HepG2 (cell line): ENCODE results near the gene C19orf47. TPM values are rescaled to one million over a fixed set of nuclear protein-coding genes. Genes with fewer than 3 reads are reported as not detected.

Experiments
- ATAC-seq: fragments of 200-7000 bp; cut with Tn5 transposase; 3 replicates; pipeline ENCODE4 v1.9.1; 2020; ENCODE audit warnings: mild to moderate bottlenecking, moderate library complexity
- BruUV-seq: library from RNA; stranded (reverse); fragments of 400-500 nt; replicated peaks from 2 replicates; lab custom pipeline; 2021; lab: Mats Ljungman, UMichigan
- CTCF ChIA-PET: fragments of 300-600 bp; formaldehyde crosslinking; extraction: SDS; loops from one replicate; lab custom pipeline; 2021; ENCODE audit warnings: low total read pairs, inconsistent platforms, low intra/inter-chr PET ratio; lab: Yijun Ruan, JAX
- POLR2A ChIA-PET: fragments of 350-600 bp; sonication (Branson Sonifier 250); formaldehyde crosslinking; loops from one replicate; lab custom pipeline; 2020; ENCODE audit warnings: antibody characterized with exemption, inconsistent platforms; lab: Yijun Ruan, JAX
- DNase-seq: peaks from one replicate; pipeline ENCODE4 v3.0.0-alpha.2; 2015; ENCODE audit warnings: low spot score
- FAIRE-seq: peaks from 3 replicates; lab custom pipeline; 2011; peaks lifted over from hg19 to GRCh38; lab: Jason Lieb, UNC
- H2AFZ ChIP-seq: one replicate; pipeline ENCODE4 v1.6.1; 2011; ENCODE audit warnings: low read length, inconsistent platforms
- H3K27ac ChIP-seq: fragments of 300-600 bp; 3 replicates; pipeline ENCODE4 v1.8.0; 2011; ENCODE audit warnings: mixed run types, mild to moderate bottlenecking, mixed read lengths, low read length, inconsistent platforms; ENCODE audit not compliant: insufficient read depth; ENCODE audit errors: extremely low read length
- H3K27me3 ChIP-seq, 2 experiments: fragments of 200-600 bp in 1 of 2; 2 replicates in 1 of 2; 3 replicates in 1 of 2; pipeline versions ENCODE4 v1.6.0 to v1.8.0; 2011; ENCODE audit warnings: low read length in 2 of 2, mild to moderate bottlenecking in 2 of 2, moderate library complexity in 2 of 2, inconsistent platforms in 1 of 2; ENCODE audit not compliant: insufficient read depth in 2 of 2, control insufficient read depth in 1 of 2
- H3K36me3 ChIP-seq, 2 experiments: fragments of 200-600 bp in 1 of 2; replicated peaks in 1 of 2; 2 replicates in 1 of 2; 3 replicates in 1 of 2; pipeline versions ENCODE4 v1.5.1 to v1.8.0; 2011; ENCODE audit warnings: low read length in 2 of 2, inconsistent platforms in 1 of 2; ENCODE audit not compliant: insufficient read depth in 2 of 2, control insufficient read depth in 1 of 2
- H3K4me1 ChIP-seq: 2 replicates; pipeline ENCODE4 v1.5.1; 2012; ENCODE audit warnings: low read length, inconsistent platforms; ENCODE audit not compliant: insufficient read depth
- H3K4me2 ChIP-seq: 2 replicates; pipeline ENCODE4 v1.6.0; 2011; ENCODE audit warnings: low read depth, low read length, inconsistent platforms
- H3K4me3 ChIP-seq, 3 experiments: fragments of 200-600 bp in 1 of 3; sonication (generic), shearing (Covaris generic) in 1 of 3; replicated peaks in 1 of 3; 2 replicates each; pipeline ENCODE4 v1.5.1; 2011 to 2016; ENCODE audit warnings: low read length in 3 of 3, inconsistent platforms in 2 of 3, low read depth in 2 of 3, mild to moderate bottlenecking in 2 of 3, control low read depth in 1 of 3, mixed read lengths in 1 of 3; ENCODE audit not compliant: insufficient read depth in 1 of 3
- H3K79me2 ChIP-seq: one replicate; pipeline ENCODE4 v1.6.1; 2011; ENCODE audit warnings: low read length, inconsistent platforms; ENCODE audit not compliant: insufficient read depth
- H3K9ac ChIP-seq: 2 replicates; pipeline ENCODE4 v1.6.0; 2011; ENCODE audit warnings: mild to moderate bottlenecking, low read depth, low read length, inconsistent platforms; ENCODE audit not compliant: insufficient read depth
- H3K9me3 ChIP-seq: 2 replicates; pipeline ENCODE4 v1.5.1; 2012; ENCODE audit warnings: mild to moderate bottlenecking, low read length
- H4K20me1 ChIP-seq: 2 replicates; pipeline ENCODE4 v1.6.0; 2011; ENCODE audit warnings: inconsistent platforms, mild to moderate bottlenecking, low read length, moderate library complexity; ENCODE audit not compliant: insufficient read depth
- HDAC2 ChIP-seq: sonication (generic); formaldehyde crosslinking; IDR thresholded peaks from 2 replicates; pipeline ENCODE4 v1.4.0; 2020; ENCODE audit warnings: missing genetic modification reagents
- MAFF ChIP-seq: IDR thresholded peaks from 2 replicates; pipeline ENCODE4 v1.6.1; 2011; ENCODE audit warnings: low read depth, low read length, improper control_type of control experiment
- MAFK ChIP-seq, 2 experiments: IDR thresholded peaks in 1 of 2; conservative IDR thresholded peaks in 1 of 2; 2 replicates each; pipeline ENCODE4 v1.6.1; 2011; ENCODE audit warnings: improper control_type of control experiment in 2 of 2, low read length in 2 of 2
- MED8 ChIP-seq: sonication (generic); formaldehyde crosslinking; IDR thresholded peaks from 2 replicates; pipeline ENCODE4 v1.8.1; 2023; ENCODE audit warnings: mild to moderate bottlenecking, missing genetic modification reagents; ENCODE audit not compliant: insufficient replicate concordance
- NFE2L2 ChIP-seq: fragments of 150-350 bp; IDR thresholded peaks from 2 replicates; pipeline ENCODE4 v1.6.1; 2014; ENCODE audit warnings: low read length
- RFX5 ChIP-seq: IDR thresholded peaks from 2 replicates; pipeline ENCODE4 v1.6.1; 2011; ENCODE audit warnings: low read depth, low read length, improper control_type of control experiment
- ZFP90 ChIP-seq: sonication (generic); formaldehyde crosslinking; IDR thresholded peaks from 2 replicates; pipeline ENCODE4 v1.8.0; 2022; ENCODE audit warnings: missing genetic modification reagents, mild to moderate bottlenecking, inconsistent platforms, borderline replicate concordance
- ZNF777 ChIP-seq: sonication (generic); formaldehyde crosslinking; IDR thresholded peaks from 2 replicates; pipeline ENCODE4 v1.4.0; 2020; ENCODE audit warnings: missing genetic modification reagents
- WGBS: methylation state at CpG from one replicate; pipeline ENCODE4 v1.1.6; 2017; ENCODE audit warnings: low lambda C conversion rate; 5-methylcytosine and 5-hydroxymethylcytosine counted together
- in situ Hi-C: cut with HindIII; loops from 2 replicates; pipeline ENCODE4 v1.10.0; 2017; ENCODE audit warnings: low pct_unique_long_range_greater_than_20kb; ENCODE audit not compliant: extremely low pct_ligation_motif_present
- intact Hi-C: fragments of 100-400 bp; cut with micrococcal nuclease; formaldehyde crosslinking; loops from one replicate; pipeline ENCODE4 v1.10.0; 2022; ENCODE audit not compliant: unreplicated experiment
- polyA plus RNA-seq, 8 experiments: library from polyadenylated mRNA; depleted of rRNA in 3 of 8; stranded (reverse) in 7 of 8; unstranded in 1 of 8; fragments of >200 nt; fragmentation: Illumina TruSeq in 4 of 8; extraction: Trizol in 4 of 8; gene quantifications; 2 replicates each; pipeline versions ENCODE4 v1.2.1 to v1.2.3, GENCODE V29; 2011 to 2016; ENCODE audit warnings: low read depth in 4 of 8, missing spikeins in 1 of 8, mixed read lengths in 1 of 8; ENCODE audit not compliant: insufficient read depth in 1 of 8
- total RNA-seq, 5 experiments: library from RNA; depleted of rRNA; stranded (reverse); fragments of >200 nt; fragmentation: Illumina TruSeq; extraction: Trizol; gene quantifications; 2 replicates each; pipeline ENCODE4 v1.2.3, GENCODE V29; 2016; ENCODE audit warnings: low read depth in 1 of 5
- TF ChIP-seq, protein P1 (sequence below), 2 experiments: fragments of 450-650 bp in 1 of 2; sonication (generic) in 1 of 2; formaldehyde crosslinking; IDR thresholded peaks; 2 replicates each; pipeline versions ENCODE4 v1.5.0 to v1.8.0; 2020 to 2022; ENCODE audit warnings: mild to moderate bottlenecking in 1 of 2, missing genetic modification reagents in 1 of 2

C19orf47 gene
- total and polyA plus RNA-seq, 2 of the 13 experiments (the other 11 are each of a cell fraction or from before 2014, with no cell fraction given): 8.1 to 10.6 TPM

DNA sequence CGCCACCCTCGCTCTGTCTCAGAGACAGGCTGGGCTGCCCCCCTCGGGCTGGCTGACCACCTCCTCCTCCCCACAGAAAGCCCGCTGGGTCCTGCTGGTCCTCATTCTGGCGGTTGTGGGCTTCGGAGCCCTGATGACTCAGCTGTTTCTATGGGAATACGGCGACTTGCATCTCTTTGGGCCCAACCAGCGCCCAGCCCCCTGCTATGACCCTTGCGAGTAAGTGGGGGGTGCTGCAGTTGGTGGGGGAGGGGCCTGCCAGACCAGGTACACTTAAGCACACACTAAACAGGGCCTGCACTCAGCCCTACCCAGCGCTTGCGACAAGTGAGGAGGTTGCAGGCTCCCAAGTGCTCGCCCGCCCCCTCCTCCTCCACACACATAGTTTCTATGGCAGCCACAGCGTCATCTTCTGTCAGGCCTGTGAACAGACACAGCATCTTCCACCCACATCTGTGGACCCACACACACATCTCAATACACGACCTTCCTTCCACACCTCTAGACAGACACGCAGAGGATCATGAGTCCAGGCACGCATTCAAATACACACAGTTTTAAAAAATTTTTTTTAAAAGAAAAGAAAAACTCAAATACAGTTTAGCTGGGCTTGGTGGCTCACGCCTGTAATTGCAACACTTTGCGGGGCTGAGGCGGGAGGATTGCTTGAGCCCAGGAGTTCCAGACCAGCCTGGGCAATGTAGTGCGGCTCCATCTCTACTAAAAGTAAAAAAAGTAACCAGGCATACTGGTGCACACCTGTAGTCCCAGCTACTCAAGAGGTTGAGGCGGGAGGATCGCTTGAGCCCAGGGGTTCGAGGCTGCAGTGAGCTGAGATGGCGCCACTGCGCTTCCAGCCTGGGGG lies 18.7 kb upstream of the C19orf47 start:
- H3K27ac ChIP-seq: no peak overlapping the region
- ChIA-PET CTCF (no interaction called here), POLR2A (no interaction called here)
- peaks cover 3 to 12% of the 10 kb centered on the region in 2 experiments; a peak in 3 of 5 replicates for H3K36me3 ChIP-seq
- intact Hi-C loops (no loop called here), in situ Hi-C loops (no loop called here)
- H3K27me3 ChIP-seq: no peaks in the 10 kb centered on the region
- H4K20me1 ChIP-seq: no peaks in the 10 kb centered on the region
- no peak overlapping the region for H3K9ac ChIP-seq
- H3K4me3 ChIP-seq: no peak overlapping the region
- no peaks in the 10 kb centered on the region for H3K79me2 ChIP-seq
- no peak overlapping the region for H2AFZ ChIP-seq
- ATAC-seq: no peak
- TF ChIP-seq RFX5 (peak; percentile 64), MAFF (peak; percentile 52; the same call in 1 of the 2 replicates), MAFK (conservative IDR thresholded peaks at IDR 0.05 in 1 of 2, IDR thresholded peaks at IDR 0.05 in 1 of 2; ENCODE audit: low read length in 2 of 2) (peak; percentile 42 to 73), ZFP90 (CRISPR knock-in tag) (no peak), NFE2L2 (peak; percentile 17; the same call in 1 of the 2 replicates), MED8 (no peak)
- FAIRE-seq: no peak
- DNase-seq: no peak
- BruUV-seq: no TSS peak
- H3K9me3 ChIP-seq: no peaks in the 10 kb centered on the region
- no peaks in the 10 kb centered on the region for H3K4me1 ChIP-seq
- WGBS: 98% methylated on average over 17 of the region's 27 CpGs
- no peak overlapping the region for H3K4me2 ChIP-seq

DNA sequence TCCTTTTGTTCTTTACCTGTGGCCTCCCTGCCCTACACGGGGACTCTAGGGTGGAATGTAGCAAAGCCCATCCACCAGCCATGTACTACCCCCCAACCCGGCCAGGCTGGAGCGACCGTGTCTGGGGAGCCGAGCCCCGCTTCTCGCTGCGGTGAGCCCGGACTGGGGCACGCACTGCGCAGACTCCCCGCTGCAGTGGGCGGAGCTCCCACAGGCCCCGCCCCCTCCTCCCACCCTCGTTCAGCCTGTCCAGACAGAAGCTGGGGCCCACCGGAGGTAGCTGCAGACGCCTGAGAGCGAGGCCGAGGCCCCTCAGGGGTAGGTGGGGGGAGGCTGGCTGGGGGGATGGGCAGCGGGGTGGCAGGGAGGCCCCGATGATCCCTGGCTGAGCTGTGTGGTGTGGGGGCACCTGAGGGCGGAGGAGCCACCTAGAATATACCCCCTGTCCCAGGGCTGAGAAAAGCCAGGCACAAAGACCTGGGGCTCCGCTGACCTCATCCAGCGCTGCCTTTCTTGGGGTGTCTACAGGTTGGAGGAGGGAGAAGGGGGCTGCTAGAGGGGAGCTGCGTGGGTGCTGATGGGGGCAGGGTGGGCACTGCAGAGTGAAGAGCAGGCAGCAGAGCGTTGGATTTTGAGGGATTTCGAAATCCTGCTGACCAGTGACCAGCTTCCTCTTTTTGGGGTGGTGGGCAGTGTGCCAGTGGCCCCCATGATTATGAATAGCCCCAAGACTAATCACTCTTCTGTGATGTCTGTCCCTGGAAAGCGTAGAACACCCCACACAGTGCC lies 17.6 kb upstream of the C19orf47 start:
- ATAC-seq (no peak), DNase-seq (no peak), FAIRE-seq (no peak)
- no peak overlapping the region for H2AFZ ChIP-seq
- POLR2A ChIA-PET: no interaction called here
- no peak overlapping the region for H3K9ac ChIP-seq
- BruUV-seq: no TSS peak
- no peaks in the 10 kb centered on the region for H3K4me1 ChIP-seq
- CTCF ChIA-PET: no interaction called here
- peaks cover 3 to 12% of the 10 kb centered on the region in 2 experiments; a peak in 3 of 5 replicates for H3K36me3 ChIP-seq
- no peak overlapping the region for H3K4me3 ChIP-seq
- H3K79me2 ChIP-seq: no peaks in the 10 kb centered on the region
- H3K27me3 ChIP-seq: no peaks in the 10 kb centered on the region
- H3K4me2 ChIP-seq: no peak overlapping the region
- in situ Hi-C loops (no loop called here), intact Hi-C loops (no loop called here)
- no peak for TF ChIP-seq ZNF777
- no peak for TF ChIP-seq HDAC2 (CRISPR knock-in tag)
- TF ChIP-seq, protein P1, sequence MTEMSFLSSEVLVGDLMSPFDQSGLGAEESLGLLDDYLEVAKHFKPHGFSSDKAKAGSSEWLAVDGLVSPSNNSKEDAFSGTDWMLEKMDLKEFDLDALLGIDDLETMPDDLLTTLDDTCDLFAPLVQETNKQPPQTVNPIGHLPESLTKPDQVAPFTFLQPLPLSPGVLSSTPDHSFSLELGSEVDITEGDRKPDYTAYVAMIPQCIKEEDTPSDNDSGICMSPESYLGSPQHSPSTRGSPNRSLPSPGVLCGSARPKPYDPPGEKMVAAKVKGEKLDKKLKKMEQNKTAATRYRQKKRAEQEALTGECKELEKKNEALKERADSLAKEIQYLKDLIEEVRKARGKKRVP (CRISPR knock-in tag; IDR thresholded peaks at IDR 0.05): no peak
- no peaks in the 10 kb centered on the region for H3K9me3 ChIP-seq
- no peaks in the 10 kb centered on the region for H4K20me1 ChIP-seq
- H3K27ac ChIP-seq: no peak overlapping the region
- 96% methylated on average over 28 of the region's 28 CpGs for WGBS
